ENCODE data around the gene EML5.
"Not testable (repeated sequence)": the region's sequence is repeated elsewhere in the genome, so short reads cannot be mapped to it uniquely, and the experiment has no call there.

The EML5 gene
- total RNA-seq = 26.1 to 28.6 (median 28.5) reads per million in 3 experiments

DNA sequence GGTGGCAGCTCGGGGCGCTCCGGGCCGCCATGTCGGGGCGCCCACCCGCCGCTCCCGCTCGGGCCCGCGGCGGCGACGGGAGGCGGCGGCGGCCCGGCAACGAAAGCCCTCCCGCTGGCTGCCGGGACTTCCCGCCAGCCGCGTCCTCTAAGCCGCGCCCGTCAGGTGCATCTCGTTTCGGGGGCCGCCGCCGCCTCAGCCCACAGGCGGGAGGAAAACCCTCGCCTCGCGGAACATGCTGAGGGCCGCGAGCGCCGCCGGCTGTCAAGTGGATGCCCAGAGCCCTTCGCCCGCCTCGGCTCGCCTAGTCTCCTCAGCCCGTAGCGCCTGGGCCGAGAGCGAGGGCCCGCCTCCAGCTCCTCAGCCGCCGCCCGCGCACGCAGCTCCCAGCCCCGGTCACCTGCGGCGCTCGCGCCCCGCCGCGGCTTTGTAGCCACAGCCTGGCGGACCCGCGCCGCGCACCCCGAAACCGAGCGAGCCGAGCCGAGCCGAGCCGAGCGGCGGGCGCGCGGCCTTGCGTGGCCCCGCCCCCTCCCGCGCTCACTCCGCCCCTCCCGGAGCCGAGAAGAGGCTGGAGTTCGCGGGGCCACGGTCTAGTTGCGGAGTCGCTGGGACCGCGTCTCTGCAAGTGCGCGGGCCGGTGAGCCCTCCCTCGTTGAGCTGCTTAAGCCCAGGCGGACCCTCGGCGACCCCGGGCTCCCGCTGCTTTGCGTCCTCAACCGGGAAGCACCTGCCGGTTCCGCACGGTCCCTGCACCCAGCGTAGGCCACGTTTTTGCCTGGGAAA lies at the start of gene EML5:
TSS of gene EML5 (minus strand) at position 481 of the 786 bp plus-strand sequence. CDS start at position 31, 450 bp downstream.
- peak; percentile 83 for DNase-seq

DNA sequence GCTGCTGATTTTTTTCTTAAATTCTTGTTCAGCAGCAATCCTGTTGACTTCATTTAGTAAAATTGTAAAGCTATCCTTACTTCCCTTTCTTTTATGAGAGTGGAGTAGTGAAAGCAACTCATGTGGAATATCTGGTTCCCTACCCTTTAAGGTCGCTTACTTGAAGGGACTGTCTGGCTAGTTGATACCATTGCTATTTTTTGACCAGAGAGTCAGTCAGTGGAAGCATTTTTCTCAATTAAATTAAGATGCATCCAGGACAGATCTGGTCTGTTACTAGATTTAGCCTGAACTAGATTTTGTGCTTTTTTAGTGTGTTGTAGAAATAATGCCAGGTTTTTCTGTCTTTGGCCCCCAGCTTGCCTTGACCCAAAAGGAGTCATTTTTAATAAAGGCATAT lies 49.7 kb upstream of the EML5 start:
- no peak for DNase-seq

DNA sequence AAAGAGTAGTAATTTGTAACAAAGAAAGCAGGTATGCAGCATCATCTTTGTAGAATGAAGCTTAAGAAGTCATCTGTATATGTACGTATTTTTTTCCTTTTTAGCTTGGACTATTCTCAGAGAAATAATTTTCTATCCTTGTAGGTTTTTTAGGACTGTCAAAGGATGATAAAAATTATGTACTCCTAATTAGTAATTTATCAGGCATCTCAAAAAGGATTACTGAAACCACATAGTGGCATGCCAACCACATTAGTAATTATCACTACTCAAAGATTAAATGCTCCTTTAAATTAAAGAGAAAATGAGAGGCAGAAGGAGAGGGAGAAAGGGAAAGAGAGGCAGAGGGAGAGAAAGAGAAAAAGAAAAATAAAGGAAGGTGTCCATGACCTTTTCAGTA lies 49.0 kb upstream of the EML5 start:
- DNase-seq = no peak

DNA sequence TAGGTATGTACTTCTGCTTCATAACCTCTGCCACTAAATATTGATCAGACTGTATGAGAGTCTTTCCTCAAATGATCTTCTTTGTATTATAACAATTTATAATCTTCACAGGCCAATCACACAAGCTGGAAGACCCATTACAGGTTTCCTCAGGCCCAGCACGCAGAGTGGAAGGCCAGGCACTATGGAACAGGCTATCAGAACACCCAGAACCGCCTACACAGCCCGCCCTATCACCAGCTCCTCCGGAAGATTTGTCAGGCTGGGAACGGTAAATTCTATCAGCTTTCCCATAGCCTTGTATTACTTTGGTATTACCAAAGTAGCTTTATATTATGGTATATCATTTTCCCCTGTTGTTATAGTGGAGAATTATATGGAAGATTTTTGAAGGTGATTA lies 48.2 kb upstream of the EML5 start:
- DNase-seq = no peak

DNA sequence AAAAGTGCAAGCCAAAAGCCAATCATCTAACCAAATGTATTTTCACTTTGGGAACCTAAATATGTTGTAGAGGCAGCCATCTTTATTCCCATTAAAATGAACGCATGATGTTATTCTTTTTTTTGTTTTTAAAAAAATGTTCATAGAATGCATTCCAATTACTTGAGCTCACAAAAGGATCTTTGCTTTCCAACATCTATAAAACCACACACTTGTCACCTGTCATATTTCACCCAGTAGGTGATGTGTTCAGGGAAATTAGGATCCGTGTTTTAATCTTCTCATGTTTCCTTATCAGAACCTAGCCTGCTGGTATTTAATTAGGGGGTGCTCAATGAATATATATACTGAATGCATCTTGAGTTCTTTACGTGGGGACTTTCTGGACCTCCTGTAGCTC lies 45.3 kb upstream of the EML5 start:
- DNase-seq = no peak

DNA sequence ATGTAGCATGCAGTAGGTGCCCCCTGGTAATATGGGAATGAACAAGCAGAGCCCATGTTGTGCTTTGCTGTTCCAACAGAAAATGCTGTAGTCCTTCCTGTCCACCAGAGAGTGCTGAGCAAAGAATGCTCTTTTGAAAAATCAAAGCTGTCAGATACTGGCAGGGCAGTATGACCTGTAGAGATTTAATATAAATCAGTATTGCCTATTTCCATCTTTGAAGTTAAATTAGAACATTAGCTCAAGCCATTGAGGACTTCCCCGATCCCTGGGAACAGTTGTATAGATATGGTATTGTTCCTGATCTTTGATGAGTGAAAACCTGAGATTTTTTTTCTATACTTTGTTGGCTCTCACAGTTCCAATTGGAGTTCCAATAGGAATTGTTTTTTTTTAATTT lies 44.7 kb upstream of the EML5 start:
- no peak for DNase-seq

DNA sequence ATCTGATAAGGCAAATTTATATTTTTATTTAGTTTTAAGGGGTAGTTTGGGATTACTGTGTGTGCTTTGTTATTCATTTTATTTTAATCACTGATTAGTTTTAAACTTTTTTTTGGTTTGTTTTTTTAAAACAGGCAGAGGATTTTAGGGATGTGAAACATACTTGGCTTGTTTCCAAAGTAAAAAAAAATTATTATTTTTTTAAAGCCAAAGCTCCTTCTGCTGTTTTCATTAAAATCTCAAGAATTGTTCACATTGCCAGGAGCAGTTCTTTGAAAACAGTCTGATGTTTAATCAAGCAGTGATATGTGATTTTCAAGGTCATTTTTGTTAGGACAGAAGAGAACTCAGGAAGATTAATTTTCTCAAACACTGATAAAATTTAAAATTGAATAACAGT lies 42.9 kb upstream of the EML5 start:
- DNase-seq = no peak

DNA sequence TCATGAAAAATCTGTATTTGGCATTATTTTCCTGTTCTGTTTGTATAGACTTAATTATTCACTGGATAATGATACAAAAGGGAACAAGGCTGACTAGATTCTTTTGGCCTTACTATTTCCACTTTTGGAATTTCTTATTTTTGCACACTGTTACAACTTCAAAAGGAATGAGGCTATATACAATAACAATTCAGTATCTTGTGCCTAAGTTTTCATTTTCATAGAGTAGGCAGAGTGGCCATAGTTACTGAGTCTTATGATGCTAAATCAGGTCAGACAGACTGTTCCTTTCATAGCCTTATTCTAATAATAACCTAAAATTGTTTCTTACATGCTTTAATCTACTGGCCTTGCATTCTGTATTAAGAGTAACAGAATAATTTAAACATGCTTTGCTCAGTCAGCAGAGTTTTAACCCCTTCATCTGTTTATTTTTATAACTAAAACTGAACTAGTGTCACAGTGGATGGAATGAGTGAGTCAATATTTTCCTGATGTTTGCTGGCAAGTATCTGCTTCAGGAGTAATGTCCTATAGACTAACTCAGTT lies 42.2 kb upstream of the EML5 start:
- no peak for DNase-seq

DNA sequence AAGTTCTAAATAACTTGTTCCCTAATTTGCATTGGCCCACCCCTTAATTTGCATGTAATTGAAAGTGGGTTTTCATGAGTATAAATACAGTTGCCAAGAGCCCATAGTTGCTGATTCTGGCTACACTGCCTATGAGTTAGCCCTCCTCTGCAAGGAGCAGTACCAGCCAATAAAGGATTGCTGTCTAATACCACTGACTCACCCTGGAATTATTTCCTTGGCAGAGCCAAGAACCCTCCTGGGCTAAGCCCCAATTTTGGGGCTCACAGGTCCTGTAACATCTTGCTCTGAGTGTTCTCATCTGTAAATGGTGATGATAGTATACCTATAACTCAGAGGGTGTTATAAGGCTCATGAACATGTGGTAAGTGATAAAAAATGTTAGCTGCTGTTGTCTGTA lies 38.5 kb upstream of the EML5 start:
- DNase-seq = no peak

DNA sequence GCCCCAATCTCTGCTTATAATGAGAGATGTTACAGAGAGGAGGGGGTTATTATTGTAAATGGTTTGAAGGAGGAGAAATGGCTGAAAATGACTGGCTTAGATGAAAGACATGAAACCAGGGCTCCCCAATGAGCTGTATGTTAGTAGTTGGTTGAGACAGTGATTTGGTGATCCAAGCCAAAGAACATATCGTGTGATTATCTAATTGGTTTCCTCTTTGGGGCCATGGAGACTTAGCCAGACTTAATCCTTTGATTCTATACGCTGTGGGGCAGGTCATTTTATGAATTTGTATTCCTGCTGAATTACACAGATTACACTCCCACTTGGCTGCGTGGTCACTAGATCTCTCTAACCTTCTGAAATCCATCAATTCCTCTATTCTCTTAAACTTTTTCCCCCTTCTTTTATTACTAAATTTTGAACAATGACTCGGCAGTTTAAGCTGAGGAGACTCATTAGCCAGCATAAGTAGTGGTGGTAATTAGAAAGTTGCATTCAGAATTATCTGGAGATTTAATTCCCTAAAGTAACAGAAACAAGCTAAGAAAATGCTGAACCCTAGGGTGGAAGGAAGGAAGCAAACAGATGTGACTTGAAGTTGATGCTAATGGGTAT lies 37.0 kb upstream of the EML5 start:
- no peak for DNase-seq

DNA sequence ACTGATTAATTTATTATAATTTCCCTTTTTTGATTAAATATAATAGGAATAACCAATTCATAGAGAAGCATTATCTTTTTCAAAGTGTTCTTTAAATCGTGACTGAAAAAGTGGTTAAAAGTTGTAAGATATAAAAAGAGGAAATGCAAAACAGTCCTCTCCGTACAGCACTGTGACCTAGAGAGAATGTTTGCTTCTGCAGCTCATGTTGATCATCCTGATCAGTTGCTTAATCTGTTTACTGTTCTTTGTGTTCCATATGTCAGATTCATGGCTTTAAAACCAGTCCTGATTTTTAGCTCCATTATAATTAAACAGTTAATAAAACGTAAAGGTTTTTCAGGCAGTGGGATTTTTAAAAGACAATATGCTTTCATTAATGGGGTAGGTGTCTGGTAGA lies 36.4 kb upstream of the EML5 start:
- DNase-seq = no peak

DNA sequence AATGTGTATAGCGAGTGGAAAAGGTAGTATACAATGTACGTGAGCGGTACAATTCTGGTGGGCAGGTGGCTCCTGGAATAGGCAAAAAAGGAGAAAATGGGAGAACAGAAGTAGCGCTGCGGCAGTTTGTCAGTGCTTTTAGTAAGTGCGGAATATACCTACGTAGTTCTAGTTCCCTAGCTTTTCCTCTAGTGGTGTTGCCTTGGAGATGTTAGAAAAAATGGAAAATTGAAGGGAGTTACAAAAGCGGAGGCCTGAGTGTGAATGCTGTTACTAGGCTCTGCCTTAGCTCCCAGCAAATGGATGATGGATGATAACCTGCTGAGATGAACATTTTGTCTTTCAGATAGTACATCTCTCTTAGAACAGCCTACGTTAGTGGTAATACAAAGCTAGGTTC lies 32.8 kb upstream of the EML5 start:
- DNase-seq = no peak

DNA sequence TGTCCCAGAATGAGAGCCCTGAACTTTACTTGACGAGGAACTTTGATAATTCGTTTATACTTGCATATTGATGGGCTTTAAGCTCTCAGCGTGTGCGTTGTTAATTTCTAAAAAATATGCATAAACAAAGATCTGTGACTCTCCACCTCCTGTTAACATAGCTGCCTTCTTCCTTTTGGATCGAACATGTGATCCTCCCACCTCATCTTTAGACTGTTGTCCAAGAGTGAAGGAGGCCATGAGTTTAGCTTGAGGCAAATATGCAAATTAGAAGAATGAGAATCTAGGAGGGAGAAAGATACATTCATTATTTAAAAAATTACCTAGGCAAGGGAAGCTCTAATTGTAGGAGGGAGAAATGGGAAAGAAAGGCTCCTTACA lies 32.3 kb upstream of the EML5 start:
- DNase-seq = no peak

DNA sequence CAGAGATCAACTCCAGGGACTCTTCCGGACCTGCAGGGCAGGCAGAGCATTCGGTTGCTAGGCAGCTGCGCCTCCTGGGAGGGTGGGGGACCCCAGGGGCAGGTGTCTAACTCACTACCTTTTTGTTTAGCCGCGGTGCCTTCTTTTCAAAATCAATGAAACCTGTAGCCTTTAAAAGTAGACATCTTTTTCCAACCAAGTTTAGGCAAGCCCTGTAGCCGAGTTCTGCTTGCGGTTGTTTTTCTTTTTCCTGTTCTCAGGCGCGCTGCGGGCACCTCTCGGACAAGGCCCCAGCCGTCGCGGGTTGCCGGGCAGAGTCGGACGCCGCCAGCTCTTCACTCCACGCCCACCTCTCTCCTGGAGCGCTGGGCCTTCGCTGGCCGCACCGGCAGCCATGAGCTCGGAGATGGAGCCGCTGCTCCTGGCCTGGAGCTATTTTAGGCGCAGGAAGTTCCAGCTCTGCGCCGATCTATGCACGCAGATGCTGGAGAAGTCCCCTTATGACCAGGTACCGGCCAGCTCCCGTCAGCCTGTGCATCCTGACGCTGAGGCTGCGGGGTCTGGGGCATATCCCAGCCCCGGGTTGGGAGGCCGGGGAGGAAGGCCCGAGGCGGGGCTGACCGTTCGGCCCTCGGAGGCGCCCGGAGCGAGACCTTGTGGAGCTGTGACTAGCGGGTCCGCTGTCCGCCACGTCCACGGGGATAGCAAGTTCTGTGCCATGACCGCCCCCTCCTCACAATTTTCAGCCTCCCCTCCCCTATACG lies 31.7 kb upstream of the EML5 start, which contains the start of gene TTC8:
TSS of gene TTC8 (plus strand) at position 338 of the 764 bp plus-strand sequence. CDS start at position 395, 57 bp downstream.
- DNase-seq = peak; percentile 86

DNA sequence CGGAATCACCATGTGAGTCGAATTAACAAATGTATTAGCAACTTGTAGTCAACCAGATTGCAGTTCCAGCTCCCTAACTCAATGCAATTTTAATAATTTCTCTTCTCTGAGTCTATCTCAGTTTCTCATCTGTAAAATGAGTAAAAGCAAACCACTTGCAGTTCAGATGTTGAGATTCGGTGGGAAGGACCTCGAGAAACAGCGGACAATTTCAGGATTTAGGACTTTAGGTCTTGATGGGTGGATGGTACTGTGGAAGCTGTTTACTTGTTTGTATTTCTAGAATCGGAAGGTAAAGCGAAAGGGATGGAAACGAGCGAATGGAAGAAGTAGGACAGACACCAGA lies 31.2 kb upstream of the EML5 start:
- no peak for DNase-seq

DNA sequence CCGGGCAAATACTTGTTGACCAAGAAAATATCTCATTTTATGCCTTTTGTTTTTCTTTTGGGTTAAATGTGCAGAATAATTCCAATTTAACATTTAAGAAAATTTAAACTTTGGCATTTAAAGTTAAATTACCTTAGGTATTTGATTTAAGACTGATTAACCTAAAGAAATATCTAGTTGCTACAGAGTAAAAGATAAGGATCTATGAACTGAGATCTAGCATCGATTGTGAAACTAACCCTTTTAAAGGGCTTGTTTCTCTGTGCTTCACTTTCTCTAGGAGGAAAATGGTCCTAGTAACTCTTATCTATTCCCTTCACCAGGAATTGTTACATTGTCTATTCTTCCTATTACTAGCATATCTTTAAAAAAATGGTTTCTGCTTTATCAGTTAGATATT lies 29.1 kb upstream of the EML5 start:
- no peak for DNase-seq

DNA sequence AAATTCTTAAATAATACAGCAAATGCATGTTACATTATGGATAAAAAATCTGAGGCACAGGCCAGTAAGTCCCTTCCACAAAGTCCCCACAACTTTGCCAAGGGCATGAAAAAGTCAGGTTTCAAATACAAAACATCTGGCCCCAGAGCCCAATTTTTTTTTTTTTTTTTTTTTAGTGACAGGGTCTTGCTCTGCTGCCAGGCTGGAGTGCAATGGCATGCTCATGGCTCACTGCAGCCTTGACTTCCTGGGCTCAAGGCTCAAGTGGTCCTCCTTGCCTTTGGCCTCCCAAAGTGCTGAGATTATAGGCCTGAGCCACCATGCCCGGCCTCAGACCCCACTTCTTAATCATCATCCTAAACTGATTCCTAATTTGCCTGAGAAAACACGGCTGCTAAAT lies 28.6 kb upstream of the EML5 start:
- no peak for DNase-seq

DNA sequence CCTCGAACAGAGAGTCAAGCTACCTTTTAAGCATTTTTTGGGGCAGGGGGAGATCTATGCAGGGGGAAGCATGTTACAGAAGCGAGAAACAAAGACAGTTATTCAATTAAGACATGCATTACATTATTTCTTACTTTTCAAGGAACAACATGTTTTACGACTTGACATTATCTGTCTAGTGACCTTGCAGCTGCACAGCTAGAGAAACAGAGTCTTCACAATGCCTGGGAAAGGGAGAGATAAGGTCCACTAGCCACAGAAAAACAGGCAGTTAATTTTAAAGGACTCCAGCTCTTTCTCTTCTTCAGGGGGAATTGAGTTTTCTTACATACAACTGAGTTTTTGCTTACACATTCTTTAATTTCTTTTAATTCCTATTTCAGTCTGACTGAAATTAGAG lies 26.9 kb upstream of the EML5 start:
- not testable (repeated sequence) for DNase-seq

DNA sequence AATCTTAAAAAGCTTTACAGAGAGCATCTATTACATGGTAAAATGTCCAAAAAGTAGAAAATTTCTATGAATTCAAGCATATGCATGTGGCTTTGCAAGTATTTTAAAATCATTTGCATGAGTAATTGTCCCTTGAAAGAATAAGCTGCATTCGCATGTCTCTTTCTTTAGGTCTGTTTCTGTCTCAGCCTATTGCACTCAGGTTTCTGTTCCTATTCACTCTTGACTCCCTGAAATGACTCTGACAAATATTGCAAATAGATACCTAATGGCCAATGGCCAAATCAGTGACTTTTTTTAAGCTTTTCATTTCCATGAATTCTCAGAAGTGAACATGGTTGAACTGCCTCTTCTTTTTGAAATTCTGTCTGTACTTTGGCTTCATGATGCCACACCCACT lies 25.3 kb upstream of the EML5 start:
- no peak for DNase-seq

DNA sequence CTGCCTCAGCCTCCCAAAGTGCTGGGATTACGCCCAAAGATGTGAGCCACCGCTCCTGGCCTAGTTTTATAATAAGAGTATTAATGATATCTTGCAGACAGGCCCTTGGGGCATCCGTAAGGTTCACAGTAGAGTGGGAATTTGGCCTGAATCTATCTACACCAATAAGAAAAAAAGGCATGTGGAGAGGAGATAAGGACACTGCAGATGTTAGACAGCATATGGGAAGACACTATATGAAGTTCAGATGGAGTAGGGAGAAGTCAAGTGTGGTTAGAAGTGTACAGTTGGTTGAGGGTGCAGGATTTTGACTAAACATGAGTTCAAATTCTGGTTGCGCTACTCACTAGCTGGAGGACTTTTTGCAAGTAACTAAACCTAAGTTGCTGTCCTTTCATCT lies 23.2 kb upstream of the EML5 start:
- no peak for DNase-seq

DNA sequence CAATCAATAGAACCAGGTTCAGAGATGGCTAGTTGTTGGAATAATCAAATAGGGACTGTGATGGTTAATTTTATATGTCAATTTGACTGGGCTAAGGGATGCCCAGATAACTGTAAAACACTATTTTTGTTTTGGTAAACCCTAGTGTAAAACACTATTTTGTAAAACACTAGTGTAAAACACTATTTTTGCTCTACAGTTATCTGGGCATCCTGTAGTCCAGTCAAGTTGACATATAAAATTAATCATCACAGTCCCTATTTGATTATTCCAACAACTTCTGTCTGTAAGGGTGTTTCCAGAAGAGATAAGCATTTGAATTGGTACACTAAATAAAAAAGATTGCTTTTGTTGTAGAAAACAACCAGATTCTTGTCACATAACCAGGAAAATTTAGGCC lies 15.6 kb upstream of the EML5 start:
- DNase-seq = no peak

DNA sequence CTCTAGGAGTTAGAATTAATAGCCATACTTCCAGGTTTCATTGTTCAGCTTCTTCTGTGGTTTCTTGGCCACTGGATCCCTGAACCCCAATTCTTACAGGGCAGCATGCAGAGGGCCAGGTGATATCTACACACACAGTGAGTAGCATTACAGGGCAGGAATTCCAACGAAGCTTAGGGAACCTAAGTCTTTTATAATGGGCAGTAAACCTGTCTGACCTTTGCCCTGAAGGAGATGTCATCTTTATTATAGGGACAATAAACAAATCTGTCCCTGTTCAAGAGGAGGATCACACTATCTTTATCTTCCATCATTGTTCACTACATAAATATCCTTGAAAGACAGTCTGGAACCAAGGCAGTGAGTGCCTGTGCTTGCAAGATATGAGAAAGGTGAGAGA lies 11.7 kb upstream of the EML5 start:
- DNase-seq = no peak

DNA sequence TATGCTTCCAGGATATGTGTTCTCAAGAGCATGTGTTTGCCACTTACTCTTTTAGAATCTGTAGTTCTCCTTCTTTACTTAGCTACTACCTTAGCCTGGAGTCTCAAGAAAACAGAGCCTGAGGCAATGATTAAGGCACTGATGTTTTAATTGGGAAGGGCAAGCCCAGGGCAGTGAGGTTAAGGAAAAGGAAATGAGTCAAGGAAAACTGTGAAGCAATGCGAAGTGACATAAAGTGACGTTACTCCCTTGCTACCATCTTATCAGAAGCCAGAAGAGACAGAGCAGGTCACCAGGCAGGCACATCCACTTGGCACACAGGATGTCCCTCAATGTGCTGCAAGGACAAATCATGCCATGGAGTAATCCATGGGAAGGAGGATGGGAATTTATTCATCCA lies 11.3 kb upstream of the EML5 start:
- no peak for DNase-seq

DNA sequence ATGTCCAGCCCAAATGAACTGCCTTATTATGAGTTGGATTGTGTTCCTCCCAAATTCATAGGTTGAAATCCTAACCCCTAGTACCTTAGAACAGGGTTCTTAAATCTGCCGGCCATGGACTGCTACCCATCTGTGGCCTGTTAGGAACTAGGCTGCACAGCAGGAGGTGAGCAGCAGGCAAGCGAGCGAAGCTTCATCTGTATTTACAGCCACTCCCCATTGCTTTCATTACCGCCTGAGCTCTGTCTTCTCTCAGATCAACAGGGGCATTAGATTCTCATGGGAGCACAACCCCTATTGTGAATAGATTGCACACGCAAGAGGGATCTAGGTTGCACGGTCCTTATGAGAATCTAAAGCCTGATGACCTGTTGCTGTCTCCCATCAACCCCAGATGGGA lies 9.8 kb upstream of the EML5 start:
- DNase-seq = no peak
